HUES48 (cell line): ENCODE measurements around the gene CLDN25.

Experiments used
- H3K27ac ChIP-seq: one replicate; pipeline ENCODE4 v1.7.0; 2013; ENCODE audit warnings: low read depth, low read length, inconsistent platforms
- H3K27me3 ChIP-seq: 2 replicates; pipeline ENCODE4 v1.6.1; 2013; ENCODE audit warnings: mild to moderate bottlenecking, low read length; ENCODE audit not compliant: control insufficient read depth, insufficient read depth
- H3K36me3 ChIP-seq: 2 replicates; pipeline ENCODE4 v1.6.1; 2013; ENCODE audit warnings: low read length; ENCODE audit not compliant: control insufficient read depth, insufficient read depth
- H3K4me1 ChIP-seq: 2 replicates; pipeline ENCODE4 v1.6.1; 2013; ENCODE audit warnings: mild to moderate bottlenecking, low read length; ENCODE audit not compliant: control insufficient read depth, insufficient read depth
- H3K4me3 ChIP-seq: 2 replicates; pipeline ENCODE4 v1.5.1; 2013; ENCODE audit warnings: mild to moderate bottlenecking, low read depth, low read length
- H3K9ac ChIP-seq: 2 replicates; pipeline ENCODE4 v1.6.1; 2013; ENCODE audit warnings: mild to moderate bottlenecking, low read depth, low read length, moderate library complexity
- H3K9me3 ChIP-seq: 2 replicates; pipeline ENCODE4 v1.6.1; 2013; ENCODE audit warnings: low read length; ENCODE audit not compliant: control insufficient read depth, insufficient read depth

CLDN25 gene

GRCh38 chr11:113806406-113806805, 26.8 kb downstream of the CLDN25 start:
- Histone ChIP-seq H3K27me3 (no peaks in the 10 kb centered on the region), H3K27ac (no peak overlapping the region), H3K4me3 (no peak overlapping the region), H3K9me3 (no peaks in the 10 kb centered on the region), H3K9ac (no peak overlapping the region), H3K4me1 (no peaks in the 10 kb centered on the region), H3K36me3 (peaks cover 97% of the 10 kb centered on the region)

DNA sequence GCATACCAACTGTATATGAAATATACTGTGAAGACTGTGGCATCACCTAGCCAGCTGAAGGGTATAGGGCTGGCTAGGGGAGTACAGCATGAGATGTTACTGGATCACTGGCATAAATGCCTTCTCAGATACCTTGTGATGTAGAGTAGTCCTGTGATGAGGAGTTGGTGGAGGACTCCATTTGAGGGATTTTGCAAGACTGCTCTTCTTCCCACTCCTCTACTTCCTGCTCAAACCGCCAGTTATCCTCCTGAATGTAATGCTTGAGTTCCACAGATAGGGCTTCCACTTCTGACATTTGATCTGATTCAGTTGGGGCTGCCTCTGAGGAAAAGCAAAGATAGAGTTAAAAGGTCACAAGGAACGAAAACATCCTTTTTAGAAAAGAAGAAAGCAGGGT, 29.3 kb downstream of the CLDN25 start:
- H3K36me3 ChIP-seq: peaks cover 97% of the 10 kb centered on the region
- H3K27me3 ChIP-seq: no peaks in the 10 kb centered on the region
- H3K9me3 ChIP-seq: no peaks in the 10 kb centered on the region
- no peak overlapping the region for H3K27ac ChIP-seq
- H3K9ac ChIP-seq: no peak overlapping the region
- H3K4me1 ChIP-seq: no peaks in the 10 kb centered on the region
- no peak overlapping the region for H3K4me3 ChIP-seq

GRCh38 chr11:113814181-113814580, 34.6 kb downstream of the CLDN25 start:
- no peak overlapping the region for H3K27ac ChIP-seq
- H3K4me1 ChIP-seq: 0 out of 2 replicates have a peak, but pooled peaks cover 3% of the 10 kb centered on the region
- H3K4me3 ChIP-seq: no peak overlapping the region
- no peak overlapping the region for H3K9ac ChIP-seq
- H3K9me3 ChIP-seq: no peaks in the 10 kb centered on the region
- peaks cover 96% of the 10 kb centered on the region for H3K36me3 ChIP-seq
- H3K27me3 ChIP-seq: no peaks in the 10 kb centered on the region

DNA sequence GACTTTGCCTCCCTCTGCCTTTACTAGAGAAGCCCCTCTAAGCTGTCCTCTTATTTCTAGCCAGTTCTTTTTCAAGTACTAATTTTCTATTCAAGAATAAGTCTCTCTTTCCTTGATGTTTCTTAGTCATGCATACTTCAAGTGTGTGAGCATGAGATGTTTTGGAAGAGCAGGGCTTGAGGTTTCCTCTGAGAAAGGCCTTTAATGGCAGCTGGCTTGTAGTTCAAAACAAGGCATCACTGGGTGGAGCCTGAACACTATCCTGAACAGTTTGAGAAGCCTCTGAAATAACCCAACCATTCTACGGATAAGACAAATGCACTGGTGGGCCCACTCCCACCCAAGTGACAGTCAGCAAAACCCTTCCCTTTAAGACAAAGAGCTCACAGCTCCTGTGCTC, 37.6 kb downstream of the CLDN25 start:
- Histone ChIP-seq H3K9ac (no peak overlapping the region), H3K4me1 (0 out of 2 replicates have a peak, but pooled peaks cover 3% of the 10 kb centered on the region), H3K36me3 (peaks cover 95% of the 10 kb centered on the region), H3K27ac (no peak overlapping the region), H3K9me3 (no peaks in the 10 kb centered on the region), H3K27me3 (no peaks in the 10 kb centered on the region), H3K4me3 (no peak overlapping the region)

- Histone ChIP-seq H3K27ac (no peak overlapping the region), H3K9ac (no peak overlapping the region), H3K9me3 (no peaks in the 10 kb centered on the region), H3K4me1 (0 out of 2 replicates have a peak, but pooled peaks cover 3% of the 10 kb centered on the region), H3K4me3 (no peak overlapping the region), H3K27me3 (no peaks in the 10 kb centered on the region), H3K36me3 (peaks cover 95% of the 10 kb centered on the region)
Observed at GRCh38 chr11:113817626-113818025, 38.0 kb downstream of the CLDN25 start.

GRCh38 chr11:113818426-113818825, 38.8 kb downstream of the CLDN25 start:
- Histone ChIP-seq H3K4me1 (0 out of 2 replicates have a peak, but pooled peaks cover 3% of the 10 kb centered on the region), H3K36me3 (peaks cover 95% of the 10 kb centered on the region)

GRCh38 chr11:113827477-113827876, 47.9 kb downstream of the CLDN25 start:
- Histone ChIP-seq H3K36me3 (peaks cover 94% of the 10 kb centered on the region), H3K27ac (no peak overlapping the region), H3K9me3 (no peaks in the 10 kb centered on the region), H3K9ac (no peak overlapping the region), H3K4me1 (no peaks in the 10 kb centered on the region), H3K4me3 (no peak overlapping the region), H3K27me3 (no peaks in the 10 kb centered on the region)

More at GRCh38 chr11:113818426-113818825, 38.8 kb downstream of the CLDN25 start:
- Histone ChIP-seq H3K27ac (no peak overlapping the region), H3K27me3 (no peaks in the 10 kb centered on the region), H3K4me3 (no peak overlapping the region), H3K9ac (no peak overlapping the region), H3K9me3 (no peaks in the 10 kb centered on the region)

GRCh38 chr11:113828191-113828590, 48.6 kb downstream of the CLDN25 start:
- H3K4me1 ChIP-seq: no peaks in the 10 kb centered on the region
- H3K27me3 ChIP-seq: no peaks in the 10 kb centered on the region
- H3K27ac ChIP-seq: no peak overlapping the region
- H3K36me3 ChIP-seq: peaks cover 94% of the 10 kb centered on the region
- no peak overlapping the region for H3K9ac ChIP-seq
- no peaks in the 10 kb centered on the region for H3K9me3 ChIP-seq
- H3K4me3 ChIP-seq: no peak overlapping the region

GRCh38 chr11:113829751-113830150, 50.2 kb downstream of the CLDN25 start:
- Histone ChIP-seq H3K4me3 (no peak overlapping the region), H3K9me3 (no peaks in the 10 kb centered on the region), H3K27ac (no peak overlapping the region), H3K27me3 (no peaks in the 10 kb centered on the region), H3K4me1 (no peaks in the 10 kb centered on the region), H3K36me3 (peaks cover 97% of the 10 kb centered on the region), H3K9ac (no peak overlapping the region)
